Kidney (tissue), 14 donors: ENCODE measurements around the gene LRRFIP1. TPM values are rescaled to one million over a fixed set of nuclear protein-coding genes. Genes with fewer than 3 reads are reported as not detected.

Experiments
- DNase-seq, 5 donors: peaks; one replicate each; pipeline ENCODE4 v3.0.0-alpha.2; 2013 to 2020
- FAIRE-seq: peaks from 2 replicates; lab custom pipeline; 2012; peaks lifted over from hg19 to GRCh38; lab: Jason Lieb, UNC
- H3K27ac ChIP-seq, 2 donors: one replicate each; pipeline ENCODE4 v1.7.0; 2013; ENCODE audit warnings: low read depth in 2 of 2, low read length in 2 of 2, inconsistent platforms in 1 of 2
- H3K27me3 ChIP-seq: one replicate; pipeline ENCODE4 v1.7.1; 2013; ENCODE audit warnings: low read length, inconsistent platforms; ENCODE audit not compliant: control insufficient read depth, insufficient read depth
- H3K36me3 ChIP-seq, 3 donors: one replicate each; pipeline versions ENCODE4 v1.7.0 to v1.7.1; 2013; ENCODE audit warnings: low read length in 3 of 3, control low read depth in 1 of 3, inconsistent platforms in 1 of 3; ENCODE audit not compliant: insufficient read depth in 3 of 3, control insufficient read depth in 2 of 3
- H3K4me1 ChIP-seq, 3 donors: one replicate each; pipeline versions ENCODE4 v1.7.0 to v1.7.1; 2013; ENCODE audit warnings: low read length in 3 of 3, inconsistent platforms in 1 of 3, low read depth in 1 of 3; ENCODE audit not compliant: control insufficient read depth in 2 of 3, insufficient read depth in 2 of 3
- H3K4me3 ChIP-seq, 3 donors: one replicate each; pipeline versions ENCODE4 v1.7.0 to v1.8.1; 2013; ENCODE audit warnings: low read length in 3 of 3, control low read depth in 1 of 3, inconsistent platforms in 1 of 3
- H3K9ac ChIP-seq, 3 donors: one replicate each; pipeline versions ENCODE4 v1.7.0 to v1.7.1; 2013; ENCODE audit warnings: low read length in 3 of 3, control low read depth in 1 of 3, inconsistent platforms in 1 of 3
- H3K9me3 ChIP-seq, 3 donors: one replicate each; pipeline versions ENCODE4 v1.7.0 to v1.7.1; 2013; ENCODE audit warnings: low read length in 3 of 3, control low read depth in 1 of 3, inconsistent platforms in 1 of 3; ENCODE audit not compliant: control insufficient read depth in 2 of 3, insufficient read depth in 1 of 3
- intact Hi-C: fragments of 100-400 bp; cut with DNase I; formaldehyde crosslinking; loops from one replicate; pipeline ENCODE4 v1.11.1; 2022
- polyA plus RNA-seq: library from polyadenylated mRNA; stranded (reverse); fragments of 350-450 nt; fragmentation: Illumina TruSeq; extraction: RNeasy Lipid Tissue Mini Kit (QIAGEN cat#74804); gene quantifications from one replicate; pipeline ENCODE4 v1.2.3, GENCODE V29; 2014; ENCODE audit warnings: low read depth, low replicate concordance; ENCODE audit not compliant: insufficient read depth
- total RNA-seq: library from RNA; stranded (reverse); fragmentation: NEBNext Ultra II Directional; extraction: Animal tissue kit (Norgen Biotek cat#: 25700); gene quantifications from one replicate; pipeline ENCODE4 v1.2.1, GENCODE V29; 2021
- TF ChIP-seq, protein P1 (sequence below): IDR thresholded peaks from 3 replicates; pipeline ENCODE4 v1.5.1; 2012; ENCODE audit warnings: mild to moderate bottlenecking, moderate library complexity, borderline replicate concordance; ENCODE audit not compliant: insufficient read depth; ENCODE audit errors: extremely low read depth
- donor health status: control.
- donor health status: control.
- donor health status: control.
- donor health status: control.
- donor health status: control.
- donor health status: DM: yes; HTN: yes; CAD: no.
- donor health status: Normal renal cell carcinoma (clear cell type).

The LRRFIP1 gene
- total and polyA plus RNA-seq, 2 donors from 2014 or later, result 39.1 to 204 TPM

DNA sequence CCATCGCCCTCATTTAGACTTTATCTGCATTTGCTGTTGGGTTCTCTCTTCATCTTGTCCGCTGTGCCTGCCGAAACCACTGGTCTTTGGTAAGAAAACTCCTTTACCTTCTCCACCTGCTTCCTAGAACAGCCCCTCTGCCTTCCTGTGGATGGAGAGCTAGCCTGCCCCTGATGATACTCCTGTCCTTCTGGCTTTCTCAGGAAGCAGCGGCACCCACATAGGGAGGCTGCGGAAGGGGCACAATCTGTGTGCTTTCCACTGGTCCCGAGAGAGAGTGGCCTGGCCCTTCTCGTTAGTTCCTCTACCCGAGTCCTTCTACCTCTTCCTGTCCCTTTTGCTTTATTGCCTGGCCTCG is 90.9 kb downstream of the LRRFIP1 start:
- no peaks in the 10 kb centered on the region for H3K9me3 ChIP-seq
- H3K9ac ChIP-seq, result no peak overlapping the region
- FAIRE-seq, result no peak
- H3K27ac ChIP-seq, result no peak overlapping the region
- no peaks in the 10 kb centered on the region for H3K36me3 ChIP-seq
- H3K4me1 ChIP-seq, result peaks cover 0 to 15% (median 6%) of the 10 kb centered on the region in 3 donors
- TF ChIP-seq, protein P1, sequence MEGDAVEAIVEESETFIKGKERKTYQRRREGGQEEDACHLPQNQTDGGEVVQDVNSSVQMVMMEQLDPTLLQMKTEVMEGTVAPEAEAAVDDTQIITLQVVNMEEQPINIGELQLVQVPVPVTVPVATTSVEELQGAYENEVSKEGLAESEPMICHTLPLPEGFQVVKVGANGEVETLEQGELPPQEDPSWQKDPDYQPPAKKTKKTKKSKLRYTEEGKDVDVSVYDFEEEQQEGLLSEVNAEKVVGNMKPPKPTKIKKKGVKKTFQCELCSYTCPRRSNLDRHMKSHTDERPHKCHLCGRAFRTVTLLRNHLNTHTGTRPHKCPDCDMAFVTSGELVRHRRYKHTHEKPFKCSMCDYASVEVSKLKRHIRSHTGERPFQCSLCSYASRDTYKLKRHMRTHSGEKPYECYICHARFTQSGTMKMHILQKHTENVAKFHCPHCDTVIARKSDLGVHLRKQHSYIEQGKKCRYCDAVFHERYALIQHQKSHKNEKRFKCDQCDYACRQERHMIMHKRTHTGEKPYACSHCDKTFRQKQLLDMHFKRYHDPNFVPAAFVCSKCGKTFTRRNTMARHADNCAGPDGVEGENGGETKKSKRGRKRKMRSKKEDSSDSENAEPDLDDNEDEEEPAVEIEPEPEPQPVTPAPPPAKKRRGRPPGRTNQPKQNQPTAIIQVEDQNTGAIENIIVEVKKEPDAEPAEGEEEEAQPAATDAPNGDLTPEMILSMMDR, result no peak
- H3K4me3 ChIP-seq, result no peak overlapping the region
- intact Hi-C loops, result no loop called here
- DNase-seq, result no peak
- no peaks in the 10 kb centered on the region for H3K27me3 ChIP-seq

- no peak overlapping the region for H3K9ac ChIP-seq
- intact Hi-C loops, result no loop called here
- H3K4me1 ChIP-seq, result peaks cover under 1 to 14% (median 9%) of the 10 kb centered on the region in 3 donors
- no peak for FAIRE-seq
- no peak for DNase-seq
- H3K27me3 ChIP-seq, result no peaks in the 10 kb centered on the region
- TF ChIP-seq, protein P1, result no peak
- H3K27ac ChIP-seq, result no peak overlapping the region
- H3K4me3 ChIP-seq, result no peak overlapping the region
- H3K36me3 ChIP-seq, result no peaks in the 10 kb centered on the region
- no peaks in the 10 kb centered on the region for H3K9me3 ChIP-seq
Observed at GRCh38 chr2:237720444-237720843, 93.1 kb downstream of the LRRFIP1 start.

DNA sequence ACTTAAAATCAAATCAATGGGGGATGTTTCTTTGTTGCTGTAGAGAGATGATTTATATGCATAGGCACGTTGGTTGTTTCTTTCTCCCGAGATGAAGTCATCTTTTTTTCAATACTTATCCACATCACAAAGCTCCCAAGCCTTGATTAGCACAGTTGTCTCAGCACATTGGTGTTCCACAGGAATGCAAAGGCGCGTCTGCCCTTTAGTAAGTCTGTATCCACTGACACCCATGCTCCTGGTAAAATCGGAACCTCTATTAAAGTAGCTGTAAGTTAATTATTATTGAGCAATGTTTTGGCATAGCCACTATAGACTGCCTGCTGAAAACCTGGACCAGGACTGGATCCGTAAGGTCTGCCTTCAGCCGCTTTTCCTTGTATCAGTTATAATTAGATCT is 93.6 kb downstream of the LRRFIP1 start:
- H3K4me3 ChIP-seq, result no peak overlapping the region
- H3K9ac ChIP-seq, result no peak overlapping the region
- H3K27ac ChIP-seq, result no peak overlapping the region
- TF ChIP-seq, protein P1, result no peak
- H3K4me1 ChIP-seq, result peaks cover 0 to 13% (median 11%) of the 10 kb centered on the region in 3 donors
- FAIRE-seq (no peak), DNase-seq (peak in 2 of 5 donors; percentile 28 to 29)
- H3K36me3 ChIP-seq, result no peaks in the 10 kb centered on the region
- intact Hi-C loops, result no loop called here
- H3K27me3 ChIP-seq, result no peaks in the 10 kb centered on the region
- no peaks in the 10 kb centered on the region for H3K9me3 ChIP-seq

DNA sequence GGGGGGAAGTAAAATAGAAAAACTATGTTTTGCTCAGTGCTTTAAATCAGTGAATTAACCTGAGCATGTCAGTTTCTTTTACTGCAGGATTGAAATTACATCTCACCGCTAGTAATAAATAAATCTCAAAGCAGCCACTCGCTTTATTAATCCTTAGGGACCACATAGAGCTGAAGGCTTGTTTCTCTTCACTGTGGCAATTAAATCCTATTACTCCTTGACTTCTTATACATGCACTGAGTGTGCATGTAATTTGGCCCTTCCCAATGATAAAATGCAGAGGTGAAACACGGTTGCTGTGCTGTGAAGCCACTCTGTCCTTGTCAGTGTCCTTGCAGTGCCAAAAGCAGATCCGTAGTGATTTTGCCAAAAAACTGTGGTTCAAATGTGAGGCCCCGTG is 94.1 kb downstream of the LRRFIP1 start:
- FAIRE-seq, result no peak
- Histone ChIP-seq H3K36me3 (no peaks in the 10 kb centered on the region), H3K9me3 (no peaks in the 10 kb centered on the region), H3K4me1 (peaks cover 0 to 16% (median 15%) of the 10 kb centered on the region in 3 donors), H3K27me3 (no peaks in the 10 kb centered on the region), H3K4me3 (no peak overlapping the region), H3K27ac (no peak overlapping the region), H3K9ac (no peak overlapping the region)
- peak in 1 of 5 donors; percentile 42 for DNase-seq
- TF ChIP-seq, protein P1, result no peak
- intact Hi-C loops, result no loop called here
